SU-DHL-6 (cell line): Measurements from ENCODE around the gene MED26.

Source experiments
- EZH2phosphoT487 ChIP-seq: fragments of 200-600 bp; sonication (generic), shearing (Covaris generic); conservative IDR thresholded peaks from 2 replicates; pipeline ENCODE4 v1.6.1; 2018; ENCODE audit warnings: mild to moderate bottlenecking, antibody characterized with exemption, low read length, moderate library complexity, mixed read lengths
- TF ChIP-seq, protein P1 (sequence below): fragments of 200-600 bp; sonication (generic); IDR thresholded peaks from one replicate; pipeline ENCODE4 v1.5.1; 2017; ENCODE audit warnings: antibody characterized with exemption, mild to moderate bottlenecking, low read length, moderate library complexity; ENCODE audit not compliant: insufficient read depth, poor library complexity, severe bottlenecking

DNA sequence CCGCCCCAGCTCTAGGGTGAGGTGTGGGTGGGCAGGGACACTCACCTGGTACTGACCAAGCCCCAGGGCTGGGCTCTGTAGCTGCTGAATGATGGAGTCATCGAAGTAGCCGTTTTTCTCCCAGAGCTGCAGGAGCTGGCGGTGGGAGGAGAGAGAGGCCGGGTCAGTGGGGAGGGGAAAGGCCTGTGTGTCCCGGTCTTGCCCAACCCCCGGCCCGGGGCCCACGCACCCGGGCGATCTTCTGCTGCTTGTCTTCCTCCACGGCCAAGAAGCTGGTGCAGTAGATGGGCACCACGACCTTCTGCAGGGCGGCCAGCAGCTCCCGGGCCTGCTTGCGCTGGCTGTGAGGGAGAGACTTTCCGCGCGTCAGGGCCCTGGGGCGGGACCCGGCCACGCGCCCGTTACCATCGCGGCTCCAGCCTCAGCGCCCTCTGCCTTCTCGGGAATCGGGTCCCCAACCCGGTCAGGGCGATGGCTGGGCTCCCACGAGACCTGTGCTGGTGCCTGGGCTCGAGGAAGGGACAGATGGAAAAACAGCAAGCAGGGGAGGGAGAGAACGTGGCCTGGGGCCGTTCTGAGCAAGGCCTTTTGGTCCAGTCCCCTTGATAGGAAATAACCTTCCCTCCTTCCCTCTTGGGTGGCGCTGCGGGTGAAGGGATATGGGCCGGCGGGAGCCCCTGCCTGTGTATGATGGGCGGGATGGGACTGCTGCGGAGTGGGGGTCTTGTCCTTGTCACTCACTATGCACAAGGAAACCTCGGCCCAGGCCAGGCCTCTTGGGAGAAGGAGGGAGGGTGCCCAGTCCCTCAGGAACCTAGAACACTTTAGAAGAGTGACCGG lies 97.2 kb downstream of the MED26 start:
- TF ChIP-seq, protein P1, sequence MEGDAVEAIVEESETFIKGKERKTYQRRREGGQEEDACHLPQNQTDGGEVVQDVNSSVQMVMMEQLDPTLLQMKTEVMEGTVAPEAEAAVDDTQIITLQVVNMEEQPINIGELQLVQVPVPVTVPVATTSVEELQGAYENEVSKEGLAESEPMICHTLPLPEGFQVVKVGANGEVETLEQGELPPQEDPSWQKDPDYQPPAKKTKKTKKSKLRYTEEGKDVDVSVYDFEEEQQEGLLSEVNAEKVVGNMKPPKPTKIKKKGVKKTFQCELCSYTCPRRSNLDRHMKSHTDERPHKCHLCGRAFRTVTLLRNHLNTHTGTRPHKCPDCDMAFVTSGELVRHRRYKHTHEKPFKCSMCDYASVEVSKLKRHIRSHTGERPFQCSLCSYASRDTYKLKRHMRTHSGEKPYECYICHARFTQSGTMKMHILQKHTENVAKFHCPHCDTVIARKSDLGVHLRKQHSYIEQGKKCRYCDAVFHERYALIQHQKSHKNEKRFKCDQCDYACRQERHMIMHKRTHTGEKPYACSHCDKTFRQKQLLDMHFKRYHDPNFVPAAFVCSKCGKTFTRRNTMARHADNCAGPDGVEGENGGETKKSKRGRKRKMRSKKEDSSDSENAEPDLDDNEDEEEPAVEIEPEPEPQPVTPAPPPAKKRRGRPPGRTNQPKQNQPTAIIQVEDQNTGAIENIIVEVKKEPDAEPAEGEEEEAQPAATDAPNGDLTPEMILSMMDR: no peak
- no peak for TF ChIP-seq EZH2phosphoT487
